Neural cell (in vitro differentiated cells): ENCODE measurements around the gene LRRC55. TPM values are rescaled to one million over a fixed set of nuclear protein-coding genes. Genes with fewer than 3 reads are reported as not detected.

ENCODE experiments used
- H2AFZ ChIP-seq: fragments of 200-600, 300-800 bp; sonication (generic), shearing (Covaris generic); 2 replicates; pipeline ENCODE4 v1.6.0; 2014; ENCODE audit warnings: low read depth, mild to moderate bottlenecking, antibody characterized with exemption, low read length, moderate library complexity
- H3F3A ChIP-seq: fragments of 200-600 bp; shearing (Covaris generic); 2 replicates; pipeline ENCODE4 v1.6.1; 2016; ENCODE audit warnings: mild to moderate bottlenecking, moderate library complexity, mixed read lengths, antibody characterized with exemption, low read length; ENCODE audit not compliant: insufficient read depth, poor library complexity, severe bottlenecking
- H3K27ac ChIP-seq: fragments of 200-600, 300-800 bp; sonication (generic), shearing (Covaris generic); 2 replicates; pipeline ENCODE4 v1.5.1; 2014; ENCODE audit warnings: mild to moderate bottlenecking, low read length, moderate library complexity
- H3K27me3 ChIP-seq: fragments of 300-800, 200-600 bp; sonication (generic), shearing (Covaris generic); 2 replicates; pipeline ENCODE4 v1.6.0; 2014; ENCODE audit warnings: mild to moderate bottlenecking, low read depth, low read length, moderate library complexity; ENCODE audit not compliant: insufficient read depth
- H3K36me3 ChIP-seq: fragments of 300-800, 200-600 bp; sonication (generic), shearing (Covaris generic); 2 replicates; pipeline ENCODE4 v1.5.1; 2014; ENCODE audit warnings: mild to moderate bottlenecking, antibody characterized with exemption, low read length, moderate library complexity; ENCODE audit not compliant: insufficient read depth
- H3K4me2 ChIP-seq: fragments of 300-800, 200-600 bp; sonication (generic), shearing (Covaris generic); 2 replicates; pipeline ENCODE4 v1.6.0; 2014; ENCODE audit warnings: mild to moderate bottlenecking, low read length
- H3K4me3 ChIP-seq: fragments of 300-800, 200-600 bp; sonication (generic), shearing (Covaris generic); 2 replicates; pipeline ENCODE4 v1.5.1; 2014; ENCODE audit warnings: mild to moderate bottlenecking, low read length, moderate library complexity
- H3K79me2 ChIP-seq: fragments of 200-600 bp; shearing (Covaris generic); replicated peaks from 2 replicates; pipeline ENCODE4 v1.6.0; 2014; ENCODE audit warnings: mild to moderate bottlenecking, low read length, moderate library complexity; ENCODE audit not compliant: insufficient read depth
- H3K9ac ChIP-seq: fragments of 300-800, 200-600 bp; sonication (generic), shearing (Covaris generic); 2 replicates; pipeline ENCODE4 v1.6.1; 2016; ENCODE audit warnings: mild to moderate bottlenecking, low read length, mixed read lengths
- H3K9me2 ChIP-seq: fragments of 200-600 bp; shearing (Covaris generic); 2 replicates; pipeline ENCODE4 v1.6.1; 2016; ENCODE audit warnings: mild to moderate bottlenecking, low read length, mixed read lengths; ENCODE audit not compliant: insufficient read depth
- H3K9me3 ChIP-seq: fragments of 200-600, 300-800 bp; sonication (generic), shearing (Covaris generic); 2 replicates; pipeline ENCODE4 v1.6.1; 2016; ENCODE audit warnings: mild to moderate bottlenecking, mixed run types, low read length, moderate library complexity, mixed read lengths
- H4K20me1 ChIP-seq: fragments of 200-600 bp; shearing (Covaris generic); 2 replicates; pipeline ENCODE4 v1.6.1; 2016; ENCODE audit warnings: mild to moderate bottlenecking, mixed run types; ENCODE audit not compliant: insufficient read depth
- EP300 ChIP-seq: fragments of 450-650 bp; conservative IDR thresholded peaks from 2 replicates; pipeline ENCODE4 v1.6.1; 2014; ENCODE audit warnings: antibody characterized with exemption, mild to moderate bottlenecking, moderate library complexity; ENCODE audit not compliant: poor library complexity, severe bottlenecking
- EZH2 ChIP-seq: fragments of 200-600, 300-800 bp; shearing (Covaris generic), sonication (generic); IDR thresholded peaks from 2 replicates; pipeline ENCODE4 v1.6.1; 2014; ENCODE audit warnings: antibody characterized with exemption, low read length, borderline replicate concordance, mild to moderate bottlenecking; ENCODE audit not compliant: insufficient read depth, poor library complexity, severe bottlenecking
- MXI1 ChIP-seq: fragments of 450-650 bp; conservative IDR thresholded peaks from 2 replicates; pipeline ENCODE4 v1.6.1; 2014; ENCODE audit warnings: antibody characterized with exemption, mild to moderate bottlenecking; ENCODE audit not compliant: poor library complexity, severe bottlenecking
- POLR2AphosphoS5 ChIP-seq: IDR thresholded peaks from 2 replicates; pipeline ENCODE4 v1.6.1; 2012
- RAD21 ChIP-seq: fragments of 450-650 bp; conservative IDR thresholded peaks from 2 replicates; pipeline ENCODE4 v1.6.1; 2014; ENCODE audit warnings: antibody characterized with exemption, mild to moderate bottlenecking, moderate library complexity
- SMC3 ChIP-seq: fragments of 450-650 bp; conservative IDR thresholded peaks from 2 replicates; pipeline ENCODE4 v1.6.1; 2014; ENCODE audit warnings: antibody characterized with exemption, mild to moderate bottlenecking, moderate library complexity; ENCODE audit not compliant: poor library complexity
- TAF1 ChIP-seq: IDR thresholded peaks from 2 replicates; pipeline ENCODE4 v1.6.1; 2012; ENCODE audit warnings: low read depth
- polyA plus RNA-seq: library from polyadenylated mRNA; depleted of rRNA; stranded (reverse); fragments of >200 nt; gene quantifications from 2 replicates; pipeline ENCODE4 v1.2.3, GENCODE V29; 2014
- TF ChIP-seq, protein P1 (sequence below): fragments of 450-650 bp; IDR thresholded peaks from 2 replicates; pipeline ENCODE4 v1.5.1; 2014; ENCODE audit warnings: antibody characterized with exemption, mild to moderate bottlenecking, moderate library complexity; ENCODE audit not compliant: poor library complexity, severe bottlenecking
- TF ChIP-seq, protein P2 (sequence below): IDR thresholded peaks from 2 replicates; pipeline ENCODE4 v1.6.1; 2012; ENCODE audit warnings: borderline replicate concordance

LRRC55 gene
- polyA plus RNA-seq, 1 donor from 2014 or later = 2.8 TPM

DNA sequence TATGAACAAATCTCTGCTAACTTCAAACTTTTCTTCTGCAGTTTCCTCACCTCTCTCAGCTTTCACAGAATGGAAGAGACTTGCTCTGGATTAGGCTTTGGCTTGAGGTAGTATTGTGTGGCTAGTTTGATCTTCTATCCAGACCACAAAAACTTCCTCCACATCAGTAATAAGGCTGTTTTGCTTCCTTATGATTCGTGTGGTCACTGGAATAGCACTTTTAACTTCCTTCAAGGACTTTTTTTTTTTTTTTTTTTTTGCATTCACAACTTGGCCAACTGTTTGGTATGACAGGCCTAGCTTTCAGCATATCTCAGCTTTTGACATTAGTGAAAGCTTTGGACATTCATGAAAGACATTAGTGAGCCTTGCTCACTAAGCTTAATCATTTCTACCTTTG lies 47.5 kb upstream of the LRRC55 start:
- no peak for TF ChIP-seq SMC3
- TF ChIP-seq POLR2AphosphoS5 = no peak
- TF ChIP-seq EP300 = no peak
- H3K79me2 ChIP-seq = no peaks in the 10 kb centered on the region
- no peaks in the 10 kb centered on the region for H3F3A ChIP-seq
- no peak overlapping the region for H3K27ac ChIP-seq
- H3K9ac ChIP-seq = no peak overlapping the region
- no peaks in the 10 kb centered on the region for H3K9me3 ChIP-seq
- no peaks in the 10 kb centered on the region for H4K20me1 ChIP-seq
- no peaks in the 10 kb centered on the region for H3K9me2 ChIP-seq
- no peak overlapping the region for H3K4me3 ChIP-seq
- no peaks in the 10 kb centered on the region for H3K36me3 ChIP-seq
- no peaks in the 10 kb centered on the region for H3K27me3 ChIP-seq
- no peak overlapping the region for H3K4me2 ChIP-seq
- H2AFZ ChIP-seq = no peak overlapping the region

DNA sequence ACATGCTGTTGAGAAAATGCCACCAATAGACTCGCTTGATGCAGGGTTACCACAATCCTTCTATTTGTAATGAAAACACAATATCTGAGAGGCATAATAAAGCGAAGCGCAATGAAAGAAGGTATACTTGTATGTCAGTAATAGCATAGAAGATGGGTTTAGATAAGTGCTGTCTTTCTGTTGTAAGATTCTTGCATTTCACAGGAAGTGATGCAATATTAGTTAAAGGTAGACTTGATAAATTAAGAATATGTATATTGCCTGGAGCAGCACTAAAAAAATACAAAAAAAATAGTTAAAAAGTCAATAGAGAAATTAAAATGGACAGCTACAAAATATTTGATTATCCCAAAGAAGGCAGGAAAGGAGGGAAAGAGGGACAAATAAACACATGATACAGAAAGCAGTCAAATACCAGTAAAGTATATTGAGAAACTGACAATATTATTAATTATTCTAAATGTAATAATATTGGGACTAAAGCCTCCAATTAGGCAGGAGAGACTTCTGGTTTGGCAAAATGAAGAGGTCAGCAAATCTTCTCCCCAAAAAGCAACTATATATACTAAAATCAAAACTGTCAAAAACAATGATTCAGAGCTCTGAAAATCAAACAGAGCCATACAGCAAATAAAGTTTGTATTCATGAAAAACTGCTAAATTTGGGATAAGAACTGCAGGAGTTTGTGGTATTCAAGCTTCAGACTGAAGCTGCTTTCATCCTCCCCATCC lies 46.6 kb upstream of the LRRC55 start:
- no peaks in the 10 kb centered on the region for H3K9me3 ChIP-seq
- H3K27ac ChIP-seq = no peak overlapping the region
- no peak overlapping the region for H2AFZ ChIP-seq
- no peak overlapping the region for H3K4me2 ChIP-seq
- H3K4me3 ChIP-seq = no peak overlapping the region
- no peaks in the 10 kb centered on the region for H3K9me2 ChIP-seq
- H3K27me3 ChIP-seq = no peaks in the 10 kb centered on the region
- no peaks in the 10 kb centered on the region for H3F3A ChIP-seq
- H3K36me3 ChIP-seq = no peaks in the 10 kb centered on the region
- H3K79me2 ChIP-seq = no peaks in the 10 kb centered on the region
- TF ChIP-seq, protein P1, sequence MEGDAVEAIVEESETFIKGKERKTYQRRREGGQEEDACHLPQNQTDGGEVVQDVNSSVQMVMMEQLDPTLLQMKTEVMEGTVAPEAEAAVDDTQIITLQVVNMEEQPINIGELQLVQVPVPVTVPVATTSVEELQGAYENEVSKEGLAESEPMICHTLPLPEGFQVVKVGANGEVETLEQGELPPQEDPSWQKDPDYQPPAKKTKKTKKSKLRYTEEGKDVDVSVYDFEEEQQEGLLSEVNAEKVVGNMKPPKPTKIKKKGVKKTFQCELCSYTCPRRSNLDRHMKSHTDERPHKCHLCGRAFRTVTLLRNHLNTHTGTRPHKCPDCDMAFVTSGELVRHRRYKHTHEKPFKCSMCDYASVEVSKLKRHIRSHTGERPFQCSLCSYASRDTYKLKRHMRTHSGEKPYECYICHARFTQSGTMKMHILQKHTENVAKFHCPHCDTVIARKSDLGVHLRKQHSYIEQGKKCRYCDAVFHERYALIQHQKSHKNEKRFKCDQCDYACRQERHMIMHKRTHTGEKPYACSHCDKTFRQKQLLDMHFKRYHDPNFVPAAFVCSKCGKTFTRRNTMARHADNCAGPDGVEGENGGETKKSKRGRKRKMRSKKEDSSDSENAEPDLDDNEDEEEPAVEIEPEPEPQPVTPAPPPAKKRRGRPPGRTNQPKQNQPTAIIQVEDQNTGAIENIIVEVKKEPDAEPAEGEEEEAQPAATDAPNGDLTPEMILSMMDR = no peak
- TF ChIP-seq EP300 = no peak
- no peak for TF ChIP-seq TAF1
- no peak for TF ChIP-seq RAD21
- no peak for TF ChIP-seq MXI1
- no peak overlapping the region for H3K9ac ChIP-seq
- H4K20me1 ChIP-seq = no peaks in the 10 kb centered on the region

DNA sequence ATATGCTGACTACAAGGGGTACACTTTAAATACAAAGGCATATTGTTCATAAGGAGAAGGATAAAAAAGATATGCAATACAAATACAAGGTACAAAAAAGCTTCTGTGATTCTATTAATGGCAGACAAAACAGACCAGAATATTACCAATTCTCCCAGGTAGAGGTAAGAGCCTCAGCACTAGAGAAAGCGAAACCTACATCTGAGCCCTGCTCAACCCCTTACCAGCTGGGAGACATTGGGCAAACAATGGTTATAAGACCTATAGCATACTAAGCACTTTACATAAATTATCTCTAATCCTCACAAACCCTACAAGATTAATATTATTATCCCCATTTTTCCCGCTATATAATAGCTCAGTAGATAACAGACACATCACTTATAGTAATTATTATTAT lies 41.2 kb upstream of the LRRC55 start:
- H3K79me2 ChIP-seq = no peaks in the 10 kb centered on the region

More for the DNA sequence above, 41.2 kb upstream of the LRRC55 start:
- no peak overlapping the region for H2AFZ ChIP-seq
- no peaks in the 10 kb centered on the region for H3K9me3 ChIP-seq
- no peaks in the 10 kb centered on the region for H3K27me3 ChIP-seq
- no peak overlapping the region for H3K4me2 ChIP-seq
- H3K9me2 ChIP-seq = no peaks in the 10 kb centered on the region
- H3K9ac ChIP-seq = no peak overlapping the region
- no peaks in the 10 kb centered on the region for H3F3A ChIP-seq
- no peak overlapping the region for H3K27ac ChIP-seq
- H3K4me3 ChIP-seq = no peak overlapping the region
- no peaks in the 10 kb centered on the region for H4K20me1 ChIP-seq
- H3K36me3 ChIP-seq = no peaks in the 10 kb centered on the region
- TF ChIP-seq MXI1 (no peak), TAF1 (no peak), POLR2AphosphoS5 (no peak), EP300 (no peak), SMC3 (no peak), RAD21 (no peak), EZH2 (no peak)
- TF ChIP-seq, protein P2, sequence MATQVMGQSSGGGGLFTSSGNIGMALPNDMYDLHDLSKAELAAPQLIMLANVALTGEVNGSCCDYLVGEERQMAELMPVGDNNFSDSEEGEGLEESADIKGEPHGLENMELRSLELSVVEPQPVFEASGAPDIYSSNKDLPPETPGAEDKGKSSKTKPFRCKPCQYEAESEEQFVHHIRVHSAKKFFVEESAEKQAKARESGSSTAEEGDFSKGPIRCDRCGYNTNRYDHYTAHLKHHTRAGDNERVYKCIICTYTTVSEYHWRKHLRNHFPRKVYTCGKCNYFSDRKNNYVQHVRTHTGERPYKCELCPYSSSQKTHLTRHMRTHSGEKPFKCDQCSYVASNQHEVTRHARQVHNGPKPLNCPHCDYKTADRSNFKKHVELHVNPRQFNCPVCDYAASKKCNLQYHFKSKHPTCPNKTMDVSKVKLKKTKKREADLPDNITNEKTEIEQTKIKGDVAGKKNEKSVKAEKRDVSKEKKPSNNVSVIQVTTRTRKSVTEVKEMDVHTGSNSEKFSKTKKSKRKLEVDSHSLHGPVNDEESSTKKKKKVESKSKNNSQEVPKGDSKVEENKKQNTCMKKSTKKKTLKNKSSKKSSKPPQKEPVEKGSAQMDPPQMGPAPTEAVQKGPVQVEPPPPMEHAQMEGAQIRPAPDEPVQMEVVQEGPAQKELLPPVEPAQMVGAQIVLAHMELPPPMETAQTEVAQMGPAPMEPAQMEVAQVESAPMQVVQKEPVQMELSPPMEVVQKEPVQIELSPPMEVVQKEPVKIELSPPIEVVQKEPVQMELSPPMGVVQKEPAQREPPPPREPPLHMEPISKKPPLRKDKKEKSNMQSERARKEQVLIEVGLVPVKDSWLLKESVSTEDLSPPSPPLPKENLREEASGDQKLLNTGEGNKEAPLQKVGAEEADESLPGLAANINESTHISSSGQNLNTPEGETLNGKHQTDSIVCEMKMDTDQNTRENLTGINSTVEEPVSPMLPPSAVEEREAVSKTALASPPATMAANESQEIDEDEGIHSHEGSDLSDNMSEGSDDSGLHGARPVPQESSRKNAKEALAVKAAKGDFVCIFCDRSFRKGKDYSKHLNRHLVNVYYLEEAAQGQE = no peak
- TF ChIP-seq, protein P1 = no peak
